Common myeloid progenitor, CD34-positive (primary cell): ENCODE measurements around the gene HFM1.
"Not testable (repeated sequence)": the region's sequence is repeated elsewhere in the genome, so short reads cannot be mapped to it uniquely, and the experiment has no call there.

Source experiments
- CTCF ChIA-PET: fragments of 350-600 bp; sonication (Branson Sonifier 250); formaldehyde crosslinking; loops from one replicate; lab custom pipeline; 2021; ENCODE audit warnings: antibody characterized with exemption; lab: Charles Lee
- POLR2A ChIA-PET: fragments of 350-600 bp; sonication (Branson Sonifier 250); formaldehyde crosslinking; loops from one replicate; lab custom pipeline; 2021; ENCODE audit warnings: antibody characterized with exemption; lab: Charles Lee
- DNase-seq, 3 donors: peaks; one replicate each; pipeline versions ENCODE4 v3.0.0 to v3.0.0-alpha.2; 2013
- H3K27ac ChIP-seq, 2 experiments: 1 replicate in 1 of 2; 2 replicates in 1 of 2; pipeline ENCODE4 v1.7.0; 2013; ENCODE audit warnings: inconsistent platforms in 2 of 2, low read length in 2 of 2, mild to moderate bottlenecking in 2 of 2, low read depth in 1 of 2, moderate library complexity in 1 of 2; ENCODE audit not compliant: severe bottlenecking in 2 of 2, insufficient read depth in 1 of 2, poor library complexity in 1 of 2
- H3K27me3 ChIP-seq, 5 experiments: replicated peaks in 2 of 5; 1 replicate in 3 of 5; 2 replicates in 2 of 5; pipeline versions ENCODE4 v1.6.1 to v1.7.0; 2013; ENCODE audit warnings: low read length in 4 of 5, mild to moderate bottlenecking in 2 of 5, moderate library complexity in 2 of 5, inconsistent platforms in 1 of 5; ENCODE audit not compliant: insufficient read depth in 5 of 5, control insufficient read depth in 4 of 5
- H3K36me3 ChIP-seq, 4 experiments: 1 replicate in 2 of 4; 2 replicates in 2 of 4; pipeline versions ENCODE4 v1.6.1 to v1.7.0; 2013; ENCODE audit warnings: low read length in 3 of 4, control low read depth in 1 of 4, mild to moderate bottlenecking in 1 of 4; ENCODE audit not compliant: control insufficient read depth in 4 of 4, insufficient read depth in 4 of 4
- H3K4me1 ChIP-seq, 4 experiments: 1 replicate in 3 of 4; 2 replicates in 1 of 4; pipeline versions ENCODE4 v1.6.1 to v1.7.1; 2013; ENCODE audit warnings: low read length in 3 of 4, mild to moderate bottlenecking in 3 of 4, control low read depth in 1 of 4, inconsistent platforms in 1 of 4, moderate library complexity in 1 of 4; ENCODE audit not compliant: control insufficient read depth in 4 of 4, insufficient read depth in 4 of 4; ENCODE audit errors: control extremely low read depth in 1 of 4
- H3K4me3 ChIP-seq, 7 experiments: 1 replicate in 4 of 7; 2 replicates in 3 of 7; pipeline versions ENCODE4 v1.5.1 to v1.7.0; 2013; ENCODE audit warnings: mild to moderate bottlenecking in 7 of 7, low read length in 6 of 7, moderate library complexity in 6 of 7, inconsistent platforms in 2 of 7, low read depth in 2 of 7, control low read depth in 1 of 7; ENCODE audit not compliant: insufficient read depth in 4 of 7, control insufficient read depth in 1 of 7; ENCODE audit errors: extremely low read depth in 1 of 7
- H3K9me3 ChIP-seq, 5 experiments: 1 replicate in 4 of 5; 2 replicates in 1 of 5; pipeline versions ENCODE4 v1.6.1 to v1.7.1; 2013; ENCODE audit warnings: low read length in 4 of 5, mild to moderate bottlenecking in 2 of 5, inconsistent platforms in 1 of 5, low read depth in 1 of 5, moderate library complexity in 1 of 5; ENCODE audit not compliant: control insufficient read depth in 4 of 5, insufficient read depth in 2 of 5; ENCODE audit errors: control extremely low read depth in 1 of 5
- WGBS: methylation state at CpG from one replicate; pipeline ENCODE4 v1.1.5; 2013; ENCODE audit not compliant: insufficient coverage; 5-methylcytosine and 5-hydroxymethylcytosine counted together

The HFM1 gene

GRCh38 chr1:91372230-91372629, 32.4 kb downstream of the HFM1 start:
- CTCF ChIA-PET, H3K27ac ChIP-seq, H3K36me3 ChIP-seq, H3K27me3 ChIP-seq, H3K4me3 ChIP-seq, DNase-seq, POLR2A ChIA-PET, H3K9me3 ChIP-seq, H3K4me1 ChIP-seq: not testable (repeated sequence)
- WGBS = no CpG with 5 or more reads among the region's 3 CpGs

GRCh38 chr1:91349524-91349923, 55.1 kb downstream of the HFM1 start:
- ChIA-PET POLR2A (no interaction called here), CTCF (no interaction called here)
- Histone ChIP-seq H3K9me3 (peaks cover 0 to 10% (median 4%) of the 10 kb centered on the region in 5 experiments), H3K27me3 (no peaks in the 10 kb centered on the region), H3K27ac (no peak overlapping the region), H3K36me3 (peaks cover 0 to 2% (median 0%) of the 10 kb centered on the region in 4 experiments), H3K4me3 (no peak overlapping the region), H3K4me1 (no peaks in the 10 kb centered on the region)
- DNase-seq = peak in 1 of 3 donors; percentile 12
- no CpG with 5 or more reads among the region's 2 CpGs for WGBS

GRCh38 chr1:91346824-91347223, 57.8 kb downstream of the HFM1 start:
- Histone ChIP-seq H3K4me3 (no peak overlapping the region), H3K9me3 (no peaks in the 10 kb centered on the region), H3K4me1 (no peaks in the 10 kb centered on the region), H3K27me3 (no peaks in the 10 kb centered on the region), H3K36me3 (no peaks in the 10 kb centered on the region), H3K27ac (no peak overlapping the region)
- ChIA-PET POLR2A (no interaction called here), CTCF (no interaction called here)
- 100% methylated on average over 1 of the region's 3 CpGs for WGBS
- DNase-seq = no peak

- WGBS = 75% methylated on average over 4 of the region's 4 CpGs
- ChIA-PET CTCF (no interaction called here), POLR2A (no interaction called here)
- DNase-seq = no peak
- peaks cover 0 to 6% (median 0%) of the 10 kb centered on the region in 5 experiments for H3K9me3 ChIP-seq
- H3K27me3 ChIP-seq = no peaks in the 10 kb centered on the region
- no peaks in the 10 kb centered on the region for H3K4me1 ChIP-seq
- H3K27ac ChIP-seq = no peak overlapping the region
- peaks cover 0 to 4% (median 0%) of the 10 kb centered on the region in 4 experiments for H3K36me3 ChIP-seq
- no peak overlapping the region for H3K4me3 ChIP-seq
Measured at GRCh38 chr1:91345395-91346005, 59.1 kb downstream of the HFM1 start.

GRCh38 chr1:91338501-91338900, 66.1 kb downstream of the HFM1 start:
- H3K9me3 ChIP-seq = peaks cover 0 to 11% (median 0%) of the 10 kb centered on the region in 5 experiments
- no peak overlapping the region for H3K27ac ChIP-seq
- peaks cover 0 to 8% (median 3%) of the 10 kb centered on the region in 4 experiments for H3K36me3 ChIP-seq
- CTCF ChIA-PET = no interaction called here
- no peaks in the 10 kb centered on the region for H3K27me3 ChIP-seq
- POLR2A ChIA-PET = no interaction called here
- no peaks in the 10 kb centered on the region for H3K4me1 ChIP-seq
- no peak overlapping the region for H3K4me3 ChIP-seq
- WGBS = 98% methylated on average over 7 of the region's 7 CpGs
- no peak for DNase-seq

GRCh38 chr1:91335603-91336002, 69.0 kb downstream of the HFM1 start:
- H3K27me3 ChIP-seq = no peaks in the 10 kb centered on the region
- WGBS = 100% methylated on average over 2 of the region's 2 CpGs
- POLR2A ChIA-PET = no interaction called here
- no peak overlapping the region for H3K27ac ChIP-seq
- H3K4me1 ChIP-seq = no peaks in the 10 kb centered on the region
- CTCF ChIA-PET = interaction anchor here (0.6 kb wide), 1 partner anchor 1783 kb away, joined by 3 read pairs; no protein-coding TSS in a partner anchor
- peaks cover 0 to 11% (median 0%) of the 10 kb centered on the region in 5 experiments for H3K9me3 ChIP-seq
- peaks cover 0 to 5% (median 2%) of the 10 kb centered on the region in 4 experiments for H3K36me3 ChIP-seq
- DNase-seq = no peak
- H3K4me3 ChIP-seq = no peak overlapping the region

- peaks cover 0 to 6% (median 1%) of the 10 kb centered on the region in 4 experiments for H3K36me3 ChIP-seq
- peaks cover 0 to 10% (median 0%) of the 10 kb centered on the region in 5 experiments for H3K9me3 ChIP-seq
- POLR2A ChIA-PET = no interaction called here
- no CpG with 5 or more reads among the region's 4 CpGs for WGBS
- no peaks in the 10 kb centered on the region for H3K4me1 ChIP-seq
- H3K27me3 ChIP-seq = no peaks in the 10 kb centered on the region
- DNase-seq = no peak
- no peak overlapping the region for H3K27ac ChIP-seq
- CTCF ChIA-PET = no interaction called here
- no peak overlapping the region for H3K4me3 ChIP-seq
Measured at GRCh38 chr1:91334856-91335255, 69.8 kb downstream of the HFM1 start.
